Astrocyte (in vitro differentiated cells and primary cell): ENCODE data around the gene GATA2. TPM values are rescaled to one million over a fixed set of nuclear protein-coding genes. Genes with fewer than 3 reads are reported as not detected.

ENCODE experiments used
- DNase-seq: peaks from one replicate; pipeline ENCODE4 v3.0.0-alpha.2; 2010; ENCODE audit warnings: low read depth
- FAIRE-seq: peaks from 2 replicates; lab custom pipeline; 2011; peaks lifted over from hg19 to GRCh38; lab: Jason Lieb, UNC
- H2AFZ ChIP-seq: 2 replicates; pipeline ENCODE4 v1.6.0; 2012; ENCODE audit warnings: low read depth, low read length, inconsistent platforms
- H3K27ac ChIP-seq: 2 replicates; pipeline ENCODE4 v1.5.1; 2011; ENCODE audit warnings: low read depth, low read length, inconsistent platforms
- H3K27me3 ChIP-seq: 2 replicates; pipeline ENCODE4 v1.6.0; 2011; ENCODE audit warnings: low read length, inconsistent platforms; ENCODE audit not compliant: insufficient read depth
- H3K36me3 ChIP-seq: 2 replicates; pipeline ENCODE4 v1.5.1; 2011; ENCODE audit warnings: low read length, inconsistent platforms; ENCODE audit not compliant: insufficient read depth
- H3K4me1 ChIP-seq: 2 replicates; pipeline ENCODE4 v1.5.1; 2011; ENCODE audit warnings: low read length, inconsistent platforms; ENCODE audit not compliant: insufficient read depth
- H3K4me2 ChIP-seq: 2 replicates; pipeline ENCODE4 v1.6.0; 2012; ENCODE audit warnings: low read length, inconsistent platforms
- H3K4me3 ChIP-seq: 2 replicates; pipeline ENCODE4 v1.5.1; 2011; ENCODE audit warnings: low read depth, mild to moderate bottlenecking, low read length, inconsistent platforms; ENCODE audit not compliant: insufficient read depth
- H3K79me2 ChIP-seq: 2 replicates; pipeline ENCODE4 v1.6.0; 2012; ENCODE audit warnings: mild to moderate bottlenecking, low read length, inconsistent platforms; ENCODE audit not compliant: insufficient read depth
- H3K9ac ChIP-seq: 2 replicates; pipeline ENCODE4 v1.6.0; 2012; ENCODE audit warnings: mild to moderate bottlenecking, low read length, inconsistent platforms
- H3K9me3 ChIP-seq: 2 replicates; pipeline ENCODE4 v1.5.1; 2012; ENCODE audit warnings: low read depth, mild to moderate bottlenecking, low read length, inconsistent platforms; ENCODE audit not compliant: insufficient read depth
- H4K20me1 ChIP-seq: 2 replicates; pipeline ENCODE4 v1.6.0; 2012; ENCODE audit warnings: low read length, inconsistent platforms; ENCODE audit not compliant: insufficient read depth
- H3K27ac Mint-ChIP-seq: one replicate; pipeline ENCODE4 v1.8.0; 2021; ENCODE audit warnings: mild to moderate bottlenecking, mixed read lengths; ENCODE audit not compliant: unreplicated experiment
- H3K27me3 Mint-ChIP-seq: one replicate; pipeline ENCODE4 v1.8.0; 2021; ENCODE audit warnings: low read depth, mixed read lengths; ENCODE audit not compliant: unreplicated experiment
- H3K36me3 Mint-ChIP-seq: one replicate; pipeline ENCODE4 v1.8.0; 2021; ENCODE audit warnings: low read depth, mixed read lengths; ENCODE audit not compliant: unreplicated experiment
- H3K4me1 Mint-ChIP-seq: one replicate; pipeline ENCODE4 v1.8.0; 2021; ENCODE audit warnings: low read depth, mixed read lengths; ENCODE audit not compliant: unreplicated experiment
- H3K4me3 Mint-ChIP-seq: one replicate; pipeline ENCODE4 v1.8.0; 2021; ENCODE audit warnings: mild to moderate bottlenecking, moderate library complexity, mixed read lengths; ENCODE audit not compliant: unreplicated experiment
- H3K9me3 Mint-ChIP-seq: one replicate; pipeline ENCODE4 v1.8.0; 2021; ENCODE audit warnings: mild to moderate bottlenecking, mixed read lengths; ENCODE audit not compliant: unreplicated experiment
- CTCF ChIP-seq: IDR thresholded peaks from 2 replicates; pipeline ENCODE4 v1.5.1; 2011; ENCODE audit warnings: low read depth, mild to moderate bottlenecking, inconsistent platforms, low read length, moderate library complexity; ENCODE audit not compliant: insufficient read depth
- EZH2 ChIP-seq: IDR thresholded peaks from 2 replicates; pipeline ENCODE4 v1.6.1; 2012; ENCODE audit warnings: mild to moderate bottlenecking, low read length, inconsistent platforms; ENCODE audit not compliant: insufficient read depth
- total RNA-seq: library from RNA; stranded (reverse); gene quantifications from 2 replicates; pipeline ENCODE4 v1.2.1, GENCODE V29; 2021

GATA2 gene
- total RNA-seq, 1 donor from 2014 or later: 1.7 TPM

GRCh38 chr3:128496019-128496601, 3.1 kb upstream of the GATA2 start:
- Mint-ChIP-seq H3K4me3 (peak overlapping the region; percentile 24), H3K27me3 (peaks cover 74% of the 10 kb centered on the region)
- H3K27me3 ChIP-seq: peaks cover 69% of the 10 kb centered on the region

GRCh38 chr3:128495435-128495970, 2.5 kb upstream of the GATA2 start:
- Histone ChIP-seq H3K4me3 (no peak overlapping the region), H3K27me3 (peaks cover 75% of the 10 kb centered on the region), H3K27ac (no peak overlapping the region), H3K4me2 (no peak overlapping the region), H3K4me1 (peaks cover 5% of the 10 kb centered on the region), H4K20me1 (peaks cover 34% of the 10 kb centered on the region), H2AFZ (no peak overlapping the region), H3K36me3 (no peaks in the 10 kb centered on the region), H3K9ac (no peak overlapping the region), H3K79me2 (no peaks in the 10 kb centered on the region), H3K9me3 (peaks cover 6% of the 10 kb centered on the region)
- DNase-seq (no peak), FAIRE-seq (no peak)
- peak overlapping the region; percentile 50 for H3K27ac Mint-ChIP-seq
- H3K9me3 Mint-ChIP-seq: peaks cover 11% of the 10 kb centered on the region
- TF ChIP-seq CTCF (no peak), EZH2 (no peak)
- no peaks in the 10 kb centered on the region for H3K4me1 Mint-ChIP-seq
- peaks cover 3% of the 10 kb centered on the region for H3K36me3 Mint-ChIP-seq
- peaks cover 77% of the 10 kb centered on the region for H3K27me3 Mint-ChIP-seq
- no peak overlapping the region for H3K4me3 Mint-ChIP-seq

More at GRCh38 chr3:128496019-128496601, 3.1 kb upstream of the GATA2 start:
- Histone ChIP-seq H3K9me3 (peaks cover 6% of the 10 kb centered on the region), H3K4me1 (peaks cover 5% of the 10 kb centered on the region), H2AFZ (no peak overlapping the region), H4K20me1 (peaks cover 33% of the 10 kb centered on the region), H3K9ac (no peak overlapping the region), H3K4me3 (no peak overlapping the region), H3K27ac (no peak overlapping the region), H3K79me2 (no peaks in the 10 kb centered on the region), H3K36me3 (no peaks in the 10 kb centered on the region), H3K4me2 (peak overlapping the region; percentile 84)
- Mint-ChIP-seq H3K36me3 (peaks cover 3% of the 10 kb centered on the region), H3K4me1 (no peaks in the 10 kb centered on the region), H3K9me3 (peaks cover 11% of the 10 kb centered on the region), H3K27ac (peak overlapping the region; percentile 50)
- DNase-seq (no peak), FAIRE-seq (no peak)
- TF ChIP-seq CTCF (no peak), EZH2 (no peak)

- Histone ChIP-seq H3K4me1 (peaks cover 8% of the 10 kb centered on the region), H3K27me3 (peaks cover 85% of the 10 kb centered on the region), H3K4me3 (no peak overlapping the region), H3K9ac (no peak overlapping the region), H2AFZ (no peak overlapping the region), H4K20me1 (peaks cover 44% of the 10 kb centered on the region), H3K4me2 (no peak overlapping the region), H3K27ac (no peak overlapping the region), H3K36me3 (no peaks in the 10 kb centered on the region), H3K9me3 (peaks cover 6% of the 10 kb centered on the region), H3K79me2 (no peaks in the 10 kb centered on the region)
- no peak for DNase-seq
- TF ChIP-seq EZH2 (no peak), CTCF (no peak)
- Mint-ChIP-seq H3K36me3 (peaks cover 3% of the 10 kb centered on the region), H3K27me3 (peaks cover 74% of the 10 kb centered on the region), H3K4me1 (no peaks in the 10 kb centered on the region), H3K27ac (peak overlapping the region; percentile 27), H3K9me3 (peaks cover 6% of the 10 kb centered on the region), H3K4me3 (no peak overlapping the region)
- FAIRE-seq: no peak
These were observed 1.3 kb upstream of the GATA2 start for GRCh38 chr3:128494367-128494650.
